WTC11 (cell line): ENCODE data around the gene TEX19. TPM values are rescaled to one million over a fixed set of nuclear protein-coding genes. Genes with fewer than 3 reads are reported as not detected.

Experiments
- ATAC-seq: fragments of 200-7000 bp; cut with Tn5 transposase; 2 replicates; pipeline ENCODE4 v1.10.0; 2021; ENCODE audit warnings: mild to moderate bottlenecking, moderate library complexity
- CTCF ChIA-PET: fragments of 300-600 bp; sonication (Branson Sonifier 250); formaldehyde crosslinking; loops from one replicate; lab custom pipeline; 2021; ENCODE audit warnings: antibody characterized with exemption; lab: Charles Lee
- POLR2A ChIA-PET: fragments of 350-600 bp; sonication (Branson Sonifier 250); formaldehyde crosslinking; loops from one replicate; lab custom pipeline; 2021; ENCODE audit warnings: antibody characterized with exemption; lab: Charles Lee
- DNase-seq: peaks from one replicate; pipeline ENCODE4 v3.0.0; 2021; ENCODE audit warnings: low spot score
- H3K27ac Mint-ChIP-seq: 2 replicates; pipeline ENCODE4 v1.8.0; 2021; ENCODE audit warnings: mixed read lengths
- H3K27me3 Mint-ChIP-seq: 2 replicates; pipeline ENCODE4 v1.8.0; 2021; ENCODE audit warnings: low read depth, mild to moderate bottlenecking, moderate library complexity, mixed read lengths
- H3K36me3 Mint-ChIP-seq: 2 replicates; pipeline ENCODE4 v1.8.0; 2021; ENCODE audit warnings: mixed read lengths
- H3K4me1 Mint-ChIP-seq: 2 replicates; pipeline ENCODE4 v1.8.0; 2022; ENCODE audit warnings: mixed read lengths
- H3K4me3 Mint-ChIP-seq: 2 replicates; pipeline ENCODE4 v1.8.0; 2021; ENCODE audit warnings: mild to moderate bottlenecking, moderate library complexity, mixed read lengths
- H3K9me3 Mint-ChIP-seq: 2 replicates; pipeline ENCODE4 v1.8.0; 2021; ENCODE audit warnings: mixed read lengths
- ATF2 ChIP-seq: sonication (generic); formaldehyde crosslinking; IDR thresholded peaks from 2 replicates; pipeline ENCODE4 v1.8.1; 2022; ENCODE audit warnings: low read depth, missing genetic modification reagents, borderline replicate concordance
- CBFB ChIP-seq: sonication (generic); formaldehyde crosslinking; IDR thresholded peaks from 2 replicates; pipeline ENCODE4 v1.8.1; 2022; ENCODE audit warnings: mild to moderate bottlenecking, low read depth, missing genetic modification reagents
- E2F5 ChIP-seq: sonication (generic); formaldehyde crosslinking; IDR thresholded peaks from 2 replicates; pipeline ENCODE4 v1.8.1; 2022; ENCODE audit warnings: mild to moderate bottlenecking, moderate library complexity, missing genetic modification reagents
- ELF4 ChIP-seq: sonication (generic); formaldehyde crosslinking; IDR thresholded peaks from 2 replicates; pipeline ENCODE4 v1.8.1; 2022; ENCODE audit warnings: low read depth, mild to moderate bottlenecking, moderate library complexity, missing genetic modification reagents
- GABPB1 ChIP-seq: sonication (generic); formaldehyde crosslinking; IDR thresholded peaks from 2 replicates; pipeline ENCODE4 v1.8.1; 2023; ENCODE audit warnings: mild to moderate bottlenecking, missing genetic modification reagents
- IRF2 ChIP-seq: sonication (generic); formaldehyde crosslinking; IDR thresholded peaks from 2 replicates; pipeline ENCODE4 v1.8.0; 2022; ENCODE audit warnings: low read depth, missing genetic modification reagents, borderline replicate concordance
- MAX ChIP-seq: sonication (generic); formaldehyde crosslinking; IDR thresholded peaks from 2 replicates; pipeline ENCODE4 v1.8.0; 2022; ENCODE audit warnings: mild to moderate bottlenecking, missing genetic modification reagents
- MYBL2 ChIP-seq: sonication (generic); formaldehyde crosslinking; IDR thresholded peaks from 2 replicates; pipeline ENCODE4 v1.8.1; 2023; ENCODE audit warnings: mild to moderate bottlenecking, moderate library complexity, missing genetic modification reagents
- NFYB ChIP-seq: sonication (generic); formaldehyde crosslinking; conservative IDR thresholded peaks from 2 replicates; pipeline ENCODE4 v1.8.0; 2022; ENCODE audit warnings: low read depth, missing genetic modification reagents
- RORB ChIP-seq: fragments of 250-450 bp; sonication (Bioruptor Pico); IDR thresholded peaks from 2 replicates; pipeline ENCODE4 v1.9.0; 2021; ENCODE audit warnings: mild to moderate bottlenecking
- SMAD3 ChIP-seq: sonication (generic); formaldehyde crosslinking; IDR thresholded peaks from 2 replicates; pipeline ENCODE4 v1.8.0; 2022; ENCODE audit warnings: missing genetic modification reagents, mild to moderate bottlenecking, borderline replicate concordance
- SOX15 ChIP-seq: fragments of 250-450 bp; sonication (Bioruptor Pico); IDR thresholded peaks from 2 replicates; pipeline ENCODE4 v1.9.0; 2021; ENCODE audit warnings: mild to moderate bottlenecking
- TEAD1 ChIP-seq: sonication (generic); formaldehyde crosslinking; IDR thresholded peaks from 2 replicates; pipeline ENCODE4 v1.8.0; 2022; ENCODE audit warnings: mild to moderate bottlenecking, missing genetic modification reagents
- ZNF121 ChIP-seq: sonication (generic); formaldehyde crosslinking; IDR thresholded peaks from 2 replicates; pipeline ENCODE4 v1.8.0; 2023; ENCODE audit warnings: missing genetic modification reagents
- ZNF317 ChIP-seq: sonication (generic); formaldehyde crosslinking; IDR thresholded peaks from 2 replicates; pipeline ENCODE4 v1.8.1; 2023; ENCODE audit warnings: low read depth, mild to moderate bottlenecking, moderate library complexity, missing genetic modification reagents, borderline replicate concordance
- ZNF423 ChIP-seq: fragments of 250-450 bp; sonication (Bioruptor Pico); IDR thresholded peaks from 2 replicates; pipeline ENCODE4 v2.1.2; 2022; ENCODE audit warnings: mild to moderate bottlenecking, moderate library complexity
- total RNA-seq: library from RNA; stranded (reverse); gene quantifications from 3 replicates; pipeline ENCODE4 v1.2.3, GENCODE V29; 2021
- TF ChIP-seq, protein P1 (sequence below): sonication (generic); formaldehyde crosslinking; IDR thresholded peaks from 2 replicates; pipeline ENCODE4 v1.8.1; 2022; ENCODE audit warnings: mild to moderate bottlenecking, missing genetic modification reagents, moderate library complexity, borderline replicate concordance
- TF ChIP-seq, protein P2 (sequence below): sonication (generic); formaldehyde crosslinking; conservative IDR thresholded peaks from 2 replicates; pipeline ENCODE4 v1.8.1; 2022; ENCODE audit warnings: mild to moderate bottlenecking, missing genetic modification reagents
- TF ChIP-seq, protein P3 (sequence below): fragments of 200-600 bp; IDR thresholded peaks from 2 replicates; pipeline ENCODE4 v1.8.0; 2022; ENCODE audit warnings: antibody characterized with exemption
- TF ChIP-seq, protein P4 (sequence below): fragments of 250-450 bp; sonication (Bioruptor Pico); IDR thresholded peaks from 2 replicates; pipeline ENCODE4 v1.8.0; 2021; ENCODE audit warnings: mild to moderate bottlenecking

TEX19 gene
- total RNA-seq, 1 experiment from 2014 or later, result 1.4 TPM

- H3K9me3 Mint-ChIP-seq, result no peaks in the 10 kb centered on the region
- ATAC-seq (no peak), DNase-seq (peak; percentile 11)
- ChIA-PET POLR2A (no interaction called here), CTCF (interaction anchor here (1.0 to 1.8 kb wide), 9 partner anchors 14 to 177 kb away, joined by 3 to 5 read pairs (median 4); no protein-coding TSS in a partner anchor)
- H3K36me3 Mint-ChIP-seq, result no peaks in the 10 kb centered on the region
- TF ChIP-seq E2F5 (CRISPR knock-in tag), result no peak
- TF ChIP-seq ZNF121 (CRISPR knock-in tag), result no peak
- no peak for TF ChIP-seq NFYB (CRISPR knock-in tag)
- TF ChIP-seq MYBL2 (CRISPR knock-in tag), result no peak
- TF ChIP-seq, protein P1, sequence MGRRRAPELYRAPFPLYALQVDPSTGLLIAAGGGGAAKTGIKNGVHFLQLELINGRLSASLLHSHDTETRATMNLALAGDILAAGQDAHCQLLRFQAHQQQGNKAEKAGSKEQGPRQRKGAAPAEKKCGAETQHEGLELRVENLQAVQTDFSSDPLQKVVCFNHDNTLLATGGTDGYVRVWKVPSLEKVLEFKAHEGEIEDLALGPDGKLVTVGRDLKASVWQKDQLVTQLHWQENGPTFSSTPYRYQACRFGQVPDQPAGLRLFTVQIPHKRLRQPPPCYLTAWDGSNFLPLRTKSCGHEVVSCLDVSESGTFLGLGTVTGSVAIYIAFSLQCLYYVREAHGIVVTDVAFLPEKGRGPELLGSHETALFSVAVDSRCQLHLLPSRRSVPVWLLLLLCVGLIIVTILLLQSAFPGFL (CRISPR knock-in tag), result no peak
- no peak for TF ChIP-seq RORB (CRISPR knock-in tag)
- TF ChIP-seq IRF2 (CRISPR knock-in tag), result no peak
- no peak for TF ChIP-seq ELF4 (CRISPR knock-in tag)
- TF ChIP-seq SMAD3, result no peak
- no peak for TF ChIP-seq ATF2 (CRISPR knock-in tag)
- no peak for TF ChIP-seq TEAD1
- TF ChIP-seq CBFB, result no peak
- TF ChIP-seq, protein P2, sequence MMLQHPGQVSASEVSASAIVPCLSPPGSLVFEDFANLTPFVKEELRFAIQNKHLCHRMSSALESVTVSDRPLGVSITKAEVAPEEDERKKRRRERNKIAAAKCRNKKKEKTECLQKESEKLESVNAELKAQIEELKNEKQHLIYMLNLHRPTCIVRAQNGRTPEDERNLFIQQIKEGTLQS (CRISPR knock-in tag), result no peak
- TF ChIP-seq ZNF317 (CRISPR knock-in tag), result no peak
- no peak for TF ChIP-seq SOX15 (CRISPR knock-in tag)
- no peaks in the 10 kb centered on the region for H3K4me1 Mint-ChIP-seq
- H3K4me3 Mint-ChIP-seq, result no peak overlapping the region
- H3K27me3 Mint-ChIP-seq, result no peaks in the 10 kb centered on the region; the same call in 1 of the 2 replicates
- H3K27ac Mint-ChIP-seq, result no peak overlapping the region
Measured at GRCh38 chr17:82351254-82351712, 7.8 kb upstream of the TEX19 start.

DNA sequence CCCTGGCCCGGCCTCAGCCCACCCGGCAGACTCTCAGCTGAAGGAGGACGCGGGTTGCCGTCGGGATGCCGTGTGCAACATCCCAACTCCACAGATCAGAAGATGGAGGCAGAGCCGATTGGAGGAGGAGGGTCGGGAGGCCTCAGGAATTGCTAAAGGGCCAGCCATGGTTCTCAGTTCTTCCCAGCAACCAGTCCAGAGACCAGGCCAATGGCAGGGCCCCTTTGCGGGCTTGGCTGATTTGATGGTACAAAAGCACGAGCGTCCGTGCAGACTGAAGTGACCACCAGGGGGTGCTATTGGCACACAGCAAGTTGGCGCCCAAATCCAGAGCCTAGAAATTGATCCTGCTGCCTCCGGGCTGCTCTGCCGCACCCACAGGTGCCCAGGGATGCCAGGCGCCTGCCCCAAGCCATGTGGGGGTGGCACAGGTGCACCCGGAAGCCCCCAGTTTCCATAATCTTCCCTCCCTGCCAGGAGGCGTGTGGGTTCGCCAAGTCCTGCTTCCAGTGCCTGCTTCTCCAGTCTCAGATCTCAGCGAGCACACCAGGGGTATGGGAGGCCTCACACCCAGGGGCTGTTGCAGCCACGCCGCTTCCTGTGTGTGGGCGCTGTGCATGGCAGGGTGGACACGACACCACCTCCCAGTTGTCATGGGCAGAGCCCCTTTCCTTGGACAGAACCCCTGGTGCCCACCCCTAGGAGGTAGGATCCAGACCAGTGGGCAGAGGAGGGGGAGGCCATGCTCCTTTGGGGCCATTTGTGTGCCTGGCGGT, 7.1 kb upstream of the TEX19 start:
- peak; percentile 63; the same call in 1 of the 2 replicates for TF ChIP-seq GABPB1 (CRISPR knock-in tag)
- TF ChIP-seq, protein P3, sequence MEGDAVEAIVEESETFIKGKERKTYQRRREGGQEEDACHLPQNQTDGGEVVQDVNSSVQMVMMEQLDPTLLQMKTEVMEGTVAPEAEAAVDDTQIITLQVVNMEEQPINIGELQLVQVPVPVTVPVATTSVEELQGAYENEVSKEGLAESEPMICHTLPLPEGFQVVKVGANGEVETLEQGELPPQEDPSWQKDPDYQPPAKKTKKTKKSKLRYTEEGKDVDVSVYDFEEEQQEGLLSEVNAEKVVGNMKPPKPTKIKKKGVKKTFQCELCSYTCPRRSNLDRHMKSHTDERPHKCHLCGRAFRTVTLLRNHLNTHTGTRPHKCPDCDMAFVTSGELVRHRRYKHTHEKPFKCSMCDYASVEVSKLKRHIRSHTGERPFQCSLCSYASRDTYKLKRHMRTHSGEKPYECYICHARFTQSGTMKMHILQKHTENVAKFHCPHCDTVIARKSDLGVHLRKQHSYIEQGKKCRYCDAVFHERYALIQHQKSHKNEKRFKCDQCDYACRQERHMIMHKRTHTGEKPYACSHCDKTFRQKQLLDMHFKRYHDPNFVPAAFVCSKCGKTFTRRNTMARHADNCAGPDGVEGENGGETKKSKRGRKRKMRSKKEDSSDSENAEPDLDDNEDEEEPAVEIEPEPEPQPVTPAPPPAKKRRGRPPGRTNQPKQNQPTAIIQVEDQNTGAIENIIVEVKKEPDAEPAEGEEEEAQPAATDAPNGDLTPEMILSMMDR, result peak; percentile 97
- TF ChIP-seq, protein P4, sequence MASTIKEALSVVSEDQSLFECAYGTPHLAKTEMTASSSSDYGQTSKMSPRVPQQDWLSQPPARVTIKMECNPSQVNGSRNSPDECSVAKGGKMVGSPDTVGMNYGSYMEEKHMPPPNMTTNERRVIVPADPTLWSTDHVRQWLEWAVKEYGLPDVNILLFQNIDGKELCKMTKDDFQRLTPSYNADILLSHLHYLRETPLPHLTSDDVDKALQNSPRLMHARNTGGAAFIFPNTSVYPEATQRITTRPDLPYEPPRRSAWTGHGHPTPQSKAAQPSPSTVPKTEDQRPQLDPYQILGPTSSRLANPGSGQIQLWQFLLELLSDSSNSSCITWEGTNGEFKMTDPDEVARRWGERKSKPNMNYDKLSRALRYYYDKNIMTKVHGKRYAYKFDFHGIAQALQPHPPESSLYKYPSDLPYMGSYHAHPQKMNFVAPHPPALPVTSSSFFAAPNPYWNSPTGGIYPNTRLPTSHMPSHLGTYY (CRISPR knock-in tag), result no peak
- peak; percentile 41; the same call in 1 of the 2 replicates for TF ChIP-seq MAX
- TF ChIP-seq IRF2 (CRISPR knock-in tag), result no peak
- TF ChIP-seq ZNF423 (CRISPR knock-in tag), result peak; percentile 30; the same call in 1 of the 2 replicates
- Mint-ChIP-seq H3K27ac (no peak overlapping the region), H3K27me3 (no peaks in the 10 kb centered on the region; the same call in 1 of the 2 replicates), H3K4me3 (no peak overlapping the region), H3K36me3 (no peaks in the 10 kb centered on the region), H3K9me3 (no peaks in the 10 kb centered on the region), H3K4me1 (peaks cover 1% of the 10 kb centered on the region; the same call in 1 of the 2 replicates)
- ChIA-PET POLR2A (no interaction called here), CTCF (interaction anchor here (1.0 to 1.8 kb wide), 10 partner anchors 10 to 178 kb away, joined by 3 to 5 read pairs (median 4); no protein-coding TSS in a partner anchor)
- ATAC-seq (peak; percentile 95), DNase-seq (peak; percentile 92)
